Amniotic stem cell (primary cell): ENCODE measurements around the gene ASL.
"Not testable (repeated sequence)": the region's sequence is repeated elsewhere in the genome, so short reads cannot be mapped to it uniquely, and the experiment has no call there.

ENCODE experiments used
- DNase-seq: peaks from one replicate; lab custom pipeline; 2025; lab: John Stamatoyannopoulos, UW

ASL gene

GRCh38 chr7:66119245-66119850 is 43.7 kb downstream of the ASL start:
- no peak for DNase-seq

- DNase-seq: no peak
Observed at GRCh38 chr7:66123175-66123528, 47.5 kb downstream of the ASL start.

GRCh38 chr7:66124569-66124861 is 48.9 kb downstream of the ASL start:
- not testable (repeated sequence) for DNase-seq

- DNase-seq: no peak
Observed at GRCh38 chr7:66125052-66125694, 49.6 kb downstream of the ASL start.

- DNase-seq: not testable (repeated sequence)
Observed at GRCh38 chr7:66125781-66126352, 50.2 kb downstream of the ASL start.

- DNase-seq: not testable (repeated sequence)
Observed at GRCh38 chr7:66127172-66127571, 51.6 kb downstream of the ASL start.

GRCh38 chr7:66138994-66139752 is 63.6 kb downstream of the ASL start:
- no peak for DNase-seq

- DNase-seq: peak; percentile 33
Observed at GRCh38 chr7:66140924-66141323, 65.3 kb downstream of the ASL start.

GRCh38 chr7:66142334-66142733 is 66.7 kb downstream of the ASL start:
- no peak for DNase-seq

GRCh38 chr7:66142996-66143395 is 67.4 kb downstream of the ASL start:
- no peak for DNase-seq
